Measurements from ENCODE around the gene RAP1GAP2.
A peak's percentile ranks its signal among the peaks of the same experiment; 100 is the strongest.

DNA sequence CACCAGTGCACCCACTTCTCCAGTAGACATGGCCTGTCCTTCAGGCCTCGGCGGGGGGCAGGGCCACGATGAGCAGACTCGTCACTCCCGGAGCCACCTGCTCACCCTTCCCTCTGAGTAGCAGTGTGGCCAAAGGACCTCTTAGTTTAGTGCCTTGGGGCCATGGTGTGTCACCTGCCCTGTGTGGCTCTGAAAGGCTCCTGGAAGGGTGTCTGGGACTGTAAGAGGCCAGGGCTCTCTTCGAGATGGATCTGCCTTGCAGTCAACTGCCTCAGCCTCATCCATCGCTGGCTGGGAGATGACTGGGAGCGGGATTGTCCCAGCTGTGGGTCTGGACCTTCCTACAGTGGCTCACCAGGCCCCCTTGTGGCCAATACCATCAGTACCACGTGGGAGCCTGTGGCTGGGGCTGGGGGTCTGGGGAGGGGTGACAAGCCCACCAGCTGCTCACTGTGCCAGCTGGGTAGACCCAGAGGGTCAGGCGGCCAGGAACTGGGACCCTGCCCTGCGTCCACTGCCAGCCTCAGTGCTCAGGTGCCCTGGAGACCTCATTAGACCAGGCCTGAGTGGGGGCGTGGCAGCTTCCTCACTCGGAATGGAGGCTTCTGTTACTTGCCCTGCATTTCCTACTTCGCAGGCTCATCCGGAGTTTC is 133.8 kb downstream of the RAP1GAP2 start:
- TF ChIP-seq TAF1 (IDR thresholded peaks at IDR 0.05; ENCODE audit: low read depth, low read length) (no peak), CREB1 (IDR thresholded peaks at IDR 0.05) (peak; percentile 56), CHD1 (IDR thresholded peaks at IDR 0.05; ENCODE audit: low read depth, low read length) (no peak)
